ENCODE results near the gene AARS2. TPM values are rescaled to one million over a fixed set of nuclear protein-coding genes. Genes with fewer than 3 reads are reported as not detected.

The AARS2 gene
- total and polyA plus RNA-seq, 10 of the 15 experiments (the other 5 are each of a cell fraction or from before 2014, with no cell fraction given) = 0.71 to 18.3 (median 12.7) TPM

DNA sequence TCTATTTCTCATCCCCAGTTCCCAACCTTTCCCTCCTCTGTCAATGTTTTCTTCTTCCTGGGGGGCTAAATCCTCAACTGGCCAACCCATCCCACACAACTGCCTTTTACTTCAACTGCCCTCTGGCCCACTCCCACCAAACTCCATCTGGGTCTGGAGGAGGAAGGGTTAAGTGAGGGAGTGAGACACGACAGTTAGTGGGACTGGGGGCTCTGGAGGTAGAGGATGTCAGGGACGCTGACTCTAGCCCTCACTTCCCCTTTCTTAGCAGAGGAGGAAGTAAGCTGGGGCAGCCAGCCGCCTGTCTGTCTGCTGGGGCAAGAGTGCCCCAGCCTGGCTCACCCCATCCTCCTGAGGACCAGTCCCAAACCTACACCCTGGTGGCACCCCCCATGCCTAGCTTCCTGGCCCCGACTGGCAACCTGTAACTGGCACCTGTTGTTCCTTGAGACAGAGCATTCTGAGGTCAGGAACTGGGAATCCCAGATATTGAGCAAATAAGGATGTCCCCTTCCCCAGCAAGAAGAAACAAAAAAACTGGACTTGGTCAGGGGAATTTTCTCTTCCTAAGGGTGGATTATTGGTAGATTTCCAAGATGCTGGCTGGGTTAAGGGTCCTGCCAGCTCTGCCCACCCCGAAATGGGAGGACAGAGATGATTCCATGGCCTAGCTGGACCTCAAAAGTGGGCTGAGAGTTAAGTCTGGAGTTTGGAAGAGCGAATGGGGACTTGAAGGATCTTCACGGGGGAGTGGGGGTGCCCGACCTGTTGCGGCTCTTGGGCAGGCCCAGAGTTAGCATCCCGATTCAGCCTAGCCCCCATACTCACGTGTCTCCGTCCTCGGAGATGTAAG lies 48.8 kb downstream of the AARS2 start (continued):
- TF ChIP-seq ZNF24 (IDR thresholded peaks at IDR 0.05) = peak; percentile 32; the same call in 1 of the 2 replicates
- peak; percentile 51 for TF ChIP-seq EED (IDR thresholded peaks at IDR 0.05; ENCODE audit: low read depth)

GRCh38 chr6:44263354-44264100 lies 49.6 kb downstream of the AARS2 start:
- Histone ChIP-seq H3K9ac (ENCODE audit: control insufficient read depth, insufficient read depth, low read length) (peak overlapping the region; percentile 90), H3K4me2 (ENCODE audit: control insufficient read depth, insufficient read depth) (peak overlapping the region; percentile 98), H4K20me1 (ENCODE audit: control insufficient read depth, insufficient read depth) (no peaks in the 10 kb centered on the region), H3K79me2 (ENCODE audit: control insufficient read depth, insufficient read depth, low read length) (peaks cover 69% of the 10 kb centered on the region), H3K36me3 (ENCODE audit: control insufficient read depth in 2 of 2, insufficient read depth in 2 of 2, low read length in 1 of 2) (peaks cover 13 to 20% of the 10 kb centered on the region in 2 experiments), H3K9me3 (replicated peaks; ENCODE audit: control insufficient read depth, insufficient read depth, low read length) (no peaks in the 10 kb centered on the region), H3K27me3 (replicated peaks in 1 of 2; ENCODE audit: control insufficient read depth in 2 of 2, insufficient read depth in 2 of 2, low read length in 1 of 2) (no peaks in the 10 kb centered on the region), H3K27ac (ENCODE audit: control insufficient read depth, insufficient read depth) (peak overlapping the region; percentile 99), H2AFZ (ENCODE audit: control insufficient read depth, low read depth, low read length) (no peak overlapping the region), H3K4me1 (ENCODE audit: control insufficient read depth, insufficient read depth, low read length) (peaks cover 61% of the 10 kb centered on the region), H3K4me3 (peak overlapping the region; percentile 98)
- ChIA-PET SMC1A (ENCODE audit: uncharacterized antibody, unreplicated experiment) (interaction anchor here (0.9 to 2.0 kb wide), 6 partner anchors 16 to 91 kb away, joined by 3 to 18 read pairs (median 5); partner anchors contain the start of gene HSP90AB1), POLR2A (interaction anchor here (0.9 to 10.7 kb wide), 8 partner anchors 9 to 142 kb away, joined by 4 to 131 read pairs (median 5); partner anchors contain the start of genes HSP90AB1 and SLC29A1), RAD21 (ENCODE audit: unreplicated experiment) (interaction anchor here (1.0 to 2.2 kb wide), 8 partner anchors 8 to 185 kb away, joined by 3 to 12 read pairs (median 4); partner anchors contain the start of gene HSP90AB1), CTCF (interaction anchor here (0.8 to 2.4 kb wide), 17 partner anchors 8 to 189 kb away, joined by 3 to 14 read pairs (median 6); partner anchors contain the start of genes AARS2 and HSP90AB1)
- intact Hi-C loops (cut with micrococcal nuclease; ENCODE audit: unreplicated experiment) = loop anchor here (2.0 kb wide), 1 partner anchor 49 kb away; the partner anchor contains the start of gene AARS2
- TSS peak; percentile 89 for BruUV-seq (replicated peaks)
- in situ Hi-C loops (cut with MboI) = no loop called here
- ATAC-seq = peak; percentile 40
- WGBS (ENCODE audit: insufficient coverage, insufficient replicate concordance, low lambda C conversion rate, missing lambda C conversion rate) = 0% methylated on average over 8 of the region's 9 CpGs
- DNase-seq (ENCODE audit: low read depth, low spot score) = no peak
- no peak for FAIRE-seq
- no peak for TF ChIP-seq MYC (IDR thresholded peaks at IDR 0.05; ENCODE audit: insufficient read depth, insufficient read length, insufficient replicate concordance, low read length, severe bottlenecking)
- no peak for TF ChIP-seq HDAC6 (IDR thresholded peaks at IDR 0.05; ENCODE audit: unreplicated experiment)
- no peak for TF ChIP-seq NR2C2 (IDR thresholded peaks at IDR 0.05; ENCODE audit: borderline replicate concordance, control insufficient read depth, insufficient read length, low read depth)
- peak; percentile 73 for TF ChIP-seq TCF12 (IDR thresholded peaks at IDR 0.05; ENCODE audit: low read depth, low read length)
- no peak for TF ChIP-seq BRCA1 (IDR thresholded peaks at IDR 0.05; ENCODE audit: low read depth, low read length)
- TF ChIP-seq MTA2 (IDR thresholded peaks at IDR 0.05; ENCODE audit: low read depth) = peak; percentile 58; the same call in 1 of the 2 replicates
- TF ChIP-seq CUX1 (IDR thresholded peaks at IDR 0.05; ENCODE audit: insufficient replicate concordance, low read depth, low read length) = no peak
- TF ChIP-seq PAX5 (IDR thresholded peaks at IDR 0.05; ENCODE audit: borderline replicate concordance, low read depth, low read length) = peak; percentile 69; the same call in 1 of the 2 replicates
